Activated T-cell treated with anti-CD3 and anti-CD28 coated beads, Interleukin-2, amount 50 U/mL, for 48 hours (primary cell): ENCODE data around the gene WWOX.

Source experiments
- DNase-seq, 2 experiments: peaks; one replicate each; pipeline ENCODE4 v3.0.0-alpha.2; 2020

Gene WWOX

DNA sequence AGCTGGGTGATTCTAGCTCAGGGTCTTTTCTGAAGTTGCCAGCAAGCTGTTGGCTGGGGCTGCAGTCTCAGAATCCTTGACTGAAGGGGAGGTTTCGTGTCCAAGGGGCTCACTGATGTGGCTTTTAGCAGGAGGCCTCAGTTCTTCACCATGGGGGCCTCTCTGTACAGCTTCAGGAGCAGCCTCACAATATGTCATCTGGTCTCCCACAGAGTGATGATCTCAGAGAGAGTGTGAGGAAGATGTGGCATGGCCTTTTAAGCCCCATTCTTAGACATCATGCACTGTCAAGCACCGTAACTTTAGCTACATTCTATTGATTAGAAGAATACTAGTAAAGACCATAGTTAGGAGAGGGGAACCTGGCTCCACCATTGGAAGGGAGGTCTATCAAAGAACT is 732.6 kb downstream of the WWOX start:
- DNase-seq, result no peak

DNA sequence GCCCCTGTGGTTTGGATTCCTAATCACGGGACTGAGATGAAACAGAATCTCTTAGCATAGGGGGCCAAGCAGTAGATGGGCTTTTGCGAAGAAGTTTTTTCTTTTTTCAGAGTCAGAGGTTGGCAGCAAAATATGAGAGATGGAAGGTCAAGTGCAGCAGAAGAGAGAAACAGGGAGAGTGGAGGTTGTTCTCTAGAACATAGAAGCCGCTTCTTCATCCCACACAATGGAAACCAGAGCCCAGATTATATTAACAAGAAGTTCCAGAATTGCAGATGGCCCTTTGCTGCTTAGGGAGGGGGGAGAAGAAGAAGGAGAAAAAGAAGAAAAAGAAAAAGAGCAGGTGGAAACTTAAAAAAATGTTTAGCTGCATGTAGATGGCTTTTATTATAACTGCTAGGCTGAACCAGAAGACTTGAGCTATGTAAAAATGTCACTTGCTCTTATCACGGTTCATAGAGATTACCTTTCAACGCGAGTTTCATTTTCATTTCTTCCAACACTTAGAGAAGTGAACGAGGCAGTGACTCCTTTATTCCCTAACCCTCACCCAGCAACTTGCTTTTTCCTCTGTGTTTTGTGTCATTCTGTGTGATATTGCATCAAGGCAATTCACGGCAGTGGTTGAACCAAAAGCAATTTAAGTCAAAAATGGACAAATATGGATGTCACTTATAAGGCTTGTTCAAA is 737.5 kb downstream of the WWOX start:
- no peak for DNase-seq

DNA sequence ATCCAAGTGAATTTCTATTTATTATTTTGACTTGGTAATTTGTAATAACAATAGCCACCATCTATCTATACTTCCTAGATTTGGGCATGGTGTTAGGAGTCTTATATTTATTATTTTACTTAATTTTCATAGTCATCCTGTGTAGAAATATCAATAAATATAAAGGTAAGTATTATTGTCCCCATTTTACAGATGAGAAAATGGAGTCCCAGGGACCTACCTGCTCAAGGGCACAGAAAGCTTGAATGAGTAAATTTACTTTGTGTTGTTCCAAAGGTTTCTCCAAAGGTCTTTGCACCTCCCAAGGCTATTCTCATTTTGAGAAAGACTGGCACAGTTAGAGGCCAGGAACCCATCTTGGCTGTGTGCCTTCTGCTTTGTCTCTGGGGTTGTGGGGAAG is 738.3 kb downstream of the WWOX start:
- DNase-seq, result no peak

DNA sequence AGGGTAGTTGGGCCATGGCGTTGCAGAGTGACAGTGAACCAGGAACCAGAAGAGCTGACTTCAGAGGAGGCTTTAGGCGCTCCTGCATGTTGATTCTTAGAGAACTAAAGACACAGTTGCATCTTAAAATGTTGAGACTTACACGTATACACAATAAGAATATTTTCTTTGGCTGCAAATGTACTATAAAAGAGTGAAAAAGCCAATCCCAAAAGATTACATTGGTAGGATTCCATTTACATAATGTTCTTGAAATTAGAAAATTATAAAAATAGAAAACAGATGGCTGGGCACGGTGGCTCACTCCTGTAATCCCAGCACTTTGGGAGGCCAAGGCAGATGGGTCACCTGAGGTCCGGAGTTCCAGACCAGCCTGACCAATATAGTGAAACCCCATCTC is 738.8 kb downstream of the WWOX start:
- DNase-seq, result no peak

DNA sequence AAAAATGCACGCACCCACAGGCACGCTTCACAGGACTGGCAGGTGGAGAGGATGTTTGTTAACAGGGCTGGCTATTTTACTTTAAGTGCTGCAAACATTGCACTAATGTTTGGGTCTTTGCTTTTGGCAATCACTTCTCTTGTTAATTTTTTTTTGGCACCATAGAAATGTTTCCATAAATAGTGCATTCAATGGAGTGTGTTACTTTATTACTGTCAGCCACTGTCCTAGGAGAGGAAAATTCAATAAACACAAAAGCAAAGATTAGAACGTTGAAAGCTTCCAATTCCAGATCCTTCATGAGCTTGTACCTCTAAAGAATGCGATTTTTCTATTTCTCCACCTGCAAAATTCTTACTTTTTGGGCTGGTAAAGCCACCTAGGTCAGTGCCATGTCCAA is 743.5 kb downstream of the WWOX start:
- no peak for DNase-seq

DNA sequence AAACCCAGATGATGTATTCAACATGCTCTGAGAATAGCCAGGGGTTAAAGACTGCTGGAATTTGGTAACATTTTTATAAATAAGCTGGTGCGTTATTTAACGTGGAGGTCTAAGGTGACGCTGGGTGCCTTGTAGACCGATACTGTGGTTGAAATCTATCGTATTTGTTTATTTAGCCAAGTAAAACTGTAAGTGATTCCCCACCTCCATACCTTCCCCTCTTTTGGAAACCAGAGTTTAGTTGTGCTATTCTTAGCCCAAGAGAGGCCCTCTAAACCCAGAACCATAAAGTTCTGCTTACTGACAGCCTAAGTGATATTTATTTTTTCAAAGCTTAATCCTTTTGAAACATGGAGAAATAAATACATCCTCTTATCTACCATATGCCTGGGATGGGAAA is 744.5 kb downstream of the WWOX start:
- no peak for DNase-seq

DNA sequence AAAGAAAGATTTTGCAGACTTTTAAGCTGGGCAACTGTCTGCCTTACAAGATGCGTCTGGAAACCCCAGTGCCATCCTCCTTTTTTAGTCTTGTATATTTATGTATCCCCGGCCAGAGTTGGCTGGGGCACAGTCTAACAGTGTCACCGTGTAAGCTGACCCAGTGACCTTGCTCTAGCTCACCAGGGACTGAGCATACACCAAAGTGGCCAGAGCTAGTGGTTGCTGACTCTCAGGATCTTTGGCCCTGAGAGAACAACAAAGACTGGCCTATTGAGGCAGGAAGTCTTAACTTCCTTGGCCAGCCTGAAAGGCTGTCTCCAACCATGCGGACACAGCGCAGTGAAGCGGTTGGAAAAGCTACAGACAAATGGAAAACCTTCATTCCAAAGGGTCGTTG is 745.2 kb downstream of the WWOX start:
- DNase-seq, result no peak

DNA sequence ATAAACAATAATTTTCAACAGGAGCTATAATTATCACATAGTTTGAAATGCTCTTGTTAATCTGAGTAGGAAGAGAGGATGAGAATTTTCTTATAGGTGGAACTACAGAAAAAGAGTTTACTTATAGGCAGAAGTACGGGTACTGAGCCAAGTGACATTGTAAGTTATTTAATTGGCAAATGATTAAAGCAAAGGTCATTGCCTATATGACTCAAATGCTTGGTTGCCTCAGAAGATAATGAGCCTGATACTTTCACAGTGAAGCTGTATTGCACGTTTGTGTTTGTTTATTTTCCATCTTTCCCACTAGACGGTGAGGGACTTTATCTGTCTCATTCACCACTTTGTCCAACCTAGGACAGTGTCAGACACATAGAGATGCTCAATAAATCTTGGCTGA is 751.8 kb downstream of the WWOX start:
- DNase-seq, result no peak

DNA sequence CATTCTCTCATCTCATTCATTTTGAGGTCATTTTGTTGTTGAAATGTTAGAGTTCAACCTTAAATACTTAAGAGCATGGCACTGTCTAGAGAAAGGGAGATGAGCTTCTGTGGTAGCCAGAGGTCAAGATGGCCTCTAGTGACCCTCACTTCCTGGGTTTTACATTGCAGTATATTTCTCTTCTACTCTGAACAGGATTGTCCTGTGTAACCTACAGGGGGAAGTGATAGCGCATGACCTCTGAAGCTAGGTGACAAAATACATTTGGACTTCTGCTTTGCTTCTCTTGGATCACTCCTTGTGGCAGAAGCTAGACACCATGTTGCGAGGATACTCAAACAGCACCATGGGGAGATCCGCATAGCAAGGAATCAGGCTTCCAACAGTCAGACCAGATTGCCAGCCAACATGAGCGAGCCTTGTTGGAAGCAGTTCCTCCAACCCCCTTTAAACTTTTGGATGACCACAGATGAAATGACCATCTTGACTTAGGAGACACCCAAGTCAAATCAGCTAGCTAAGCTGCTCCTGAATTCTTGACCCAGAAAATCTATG is 752.7 kb downstream of the WWOX start:
- no peak for DNase-seq

DNA sequence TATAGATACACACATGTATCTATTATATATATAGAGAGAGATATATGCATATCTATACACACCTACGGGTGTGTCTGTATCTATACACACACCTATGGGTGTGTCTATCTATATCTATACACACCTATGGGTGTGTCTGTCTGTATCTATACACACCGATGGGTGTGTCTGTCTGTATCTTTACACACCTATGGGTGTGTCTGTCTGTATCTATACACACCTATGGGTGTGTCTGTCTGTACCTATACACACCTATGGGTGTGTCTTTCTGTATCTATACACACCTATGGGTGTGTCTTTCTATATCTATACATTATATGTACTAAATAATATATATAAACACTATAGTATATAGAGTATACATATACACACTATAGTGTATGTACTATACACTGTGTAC is 762.6 kb downstream of the WWOX start:
- no peak for DNase-seq

DNA sequence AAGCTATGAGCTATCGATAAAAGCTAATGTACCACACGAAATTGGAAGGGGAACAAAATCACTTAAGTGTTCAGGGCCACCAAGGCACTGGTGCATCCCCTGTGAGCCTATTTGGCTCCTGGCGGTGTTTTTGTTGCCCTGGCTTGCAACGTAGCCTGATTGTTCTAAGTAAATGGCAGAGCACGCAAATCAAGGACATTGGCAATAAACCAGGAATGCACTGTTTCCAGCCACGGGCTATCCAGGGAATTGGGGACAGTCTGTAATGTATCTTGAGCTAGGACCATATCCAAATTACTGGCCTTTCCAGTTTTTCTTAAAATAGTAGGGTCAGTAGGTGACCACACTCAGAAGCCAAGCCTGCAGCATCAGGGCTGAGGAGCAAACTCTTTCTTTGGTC is 767.1 kb downstream of the WWOX start:
- no peak for DNase-seq

DNA sequence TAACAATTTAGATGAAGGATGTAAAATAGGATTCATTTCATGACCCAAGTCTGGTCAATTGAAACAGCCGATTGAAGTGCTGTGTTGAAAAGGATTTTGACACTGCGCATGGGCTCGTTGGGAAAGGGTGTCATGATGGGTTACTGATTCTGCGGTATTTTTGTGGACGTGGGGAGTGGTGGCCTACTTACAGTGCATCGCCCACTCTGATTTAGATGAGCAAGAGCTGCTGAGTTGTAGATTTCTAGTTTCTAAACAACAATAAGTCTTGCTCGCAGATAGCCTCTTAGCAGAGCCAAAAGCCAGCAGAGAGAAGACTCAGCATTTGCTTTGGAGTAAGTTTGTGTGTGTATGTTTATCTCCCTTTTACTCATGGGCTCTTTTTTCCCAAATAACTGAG is 770.0 kb downstream of the WWOX start:
- no peak for DNase-seq

DNA sequence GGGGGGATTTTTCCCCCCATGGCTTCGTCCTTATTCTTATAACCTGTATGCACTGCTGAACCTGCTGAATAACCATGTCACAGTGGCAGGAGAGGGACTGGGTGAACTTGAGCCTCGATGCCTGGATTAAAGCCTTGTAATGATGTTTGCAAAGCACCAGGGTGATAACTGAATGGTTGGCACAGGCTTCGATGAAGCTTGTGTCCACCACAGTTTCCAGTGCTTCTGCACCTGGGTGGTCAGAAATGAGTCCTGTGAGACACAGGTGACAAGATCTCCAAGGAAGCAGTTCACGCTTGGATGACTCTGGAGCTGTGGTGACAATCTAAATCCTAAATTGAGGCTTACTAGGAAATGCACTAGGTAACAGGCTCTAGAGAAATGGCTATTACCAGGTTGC is 771.8 kb downstream of the WWOX start:
- DNase-seq, result no peak

DNA sequence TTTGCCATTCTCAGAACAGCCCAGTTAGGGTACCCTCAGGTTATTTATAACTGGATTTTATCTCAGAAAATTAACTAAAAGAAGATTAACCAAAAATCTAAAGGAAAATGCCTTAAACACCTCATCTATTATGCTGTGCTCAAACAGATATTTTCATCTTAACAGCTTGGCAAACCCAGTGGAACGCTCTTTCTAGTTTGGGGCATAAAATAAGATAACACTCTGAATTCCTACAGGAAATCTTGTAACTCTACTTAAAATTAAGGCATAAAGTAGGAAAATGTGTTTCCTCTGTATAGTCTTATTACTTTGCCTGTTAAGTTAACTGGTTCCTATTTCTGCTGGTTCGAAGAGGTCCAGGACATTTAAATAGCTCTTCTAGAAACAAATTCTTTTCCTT is 777.2 kb downstream of the WWOX start:
- no peak for DNase-seq

DNA sequence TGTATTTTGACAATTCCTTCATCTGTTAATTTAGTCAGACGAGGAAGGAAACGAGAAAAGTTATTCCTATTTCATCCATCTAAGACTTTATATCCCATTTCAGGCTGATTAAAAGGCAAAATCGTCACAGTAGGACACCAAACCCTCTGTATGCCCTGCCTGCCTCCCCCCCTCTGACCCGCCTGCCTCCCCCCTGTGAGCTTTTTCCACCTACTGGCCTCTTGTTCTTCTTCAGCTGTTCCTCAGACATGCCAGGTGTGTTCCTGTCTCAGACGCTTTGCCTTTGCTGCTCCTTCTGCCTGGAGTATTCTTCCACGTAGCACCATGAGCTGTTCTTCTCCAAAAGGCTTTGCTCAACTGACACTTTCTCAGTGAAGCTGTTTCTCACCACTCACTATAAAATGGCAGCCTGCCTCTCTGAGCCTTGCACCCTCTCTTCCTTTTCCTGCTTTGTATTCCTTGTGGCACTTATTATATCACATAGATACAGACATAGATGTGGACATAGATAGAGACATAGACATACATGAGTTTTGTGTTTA is 777.7 kb downstream of the WWOX start:
- DNase-seq, result no peak

DNA sequence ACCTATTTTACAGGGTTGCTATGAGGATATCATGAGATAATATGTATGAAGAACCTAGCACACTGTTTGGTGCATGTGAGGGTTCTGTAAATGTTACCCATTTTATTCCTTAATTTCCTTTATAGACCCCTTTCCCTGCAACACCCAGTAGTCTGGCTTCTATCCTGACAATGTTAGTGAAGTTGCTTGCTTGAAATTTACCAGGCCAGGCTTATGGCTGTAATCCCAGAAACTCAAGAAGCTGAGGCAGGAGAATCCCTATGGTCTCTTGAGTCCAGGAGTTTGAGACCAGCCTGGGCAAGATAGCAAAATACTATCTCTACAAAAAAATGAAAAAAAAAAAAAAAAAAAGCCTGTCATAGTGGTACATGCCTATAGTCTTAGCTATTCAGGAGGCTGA is 779.1 kb downstream of the WWOX start:
- DNase-seq, result no peak

DNA sequence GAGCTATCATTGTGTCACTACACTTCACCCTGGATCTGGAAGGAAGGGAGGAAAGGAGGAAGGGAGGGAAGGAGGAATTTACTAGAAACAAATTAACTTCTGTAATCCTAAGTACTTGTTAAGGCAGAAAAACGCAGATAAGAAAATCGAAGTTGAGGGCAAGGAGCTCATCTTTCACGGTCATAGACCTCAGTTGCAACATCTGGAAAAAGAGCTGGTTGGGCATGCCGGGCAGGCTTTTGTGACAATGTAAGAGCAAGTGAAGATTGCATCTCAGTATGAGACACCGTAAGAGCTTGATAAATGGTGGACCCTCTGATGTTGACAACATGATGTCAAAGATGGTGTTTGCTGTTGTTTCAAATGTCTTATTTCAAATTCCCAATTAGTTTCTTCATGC is 779.6 kb downstream of the WWOX start:
- no peak for DNase-seq

DNA sequence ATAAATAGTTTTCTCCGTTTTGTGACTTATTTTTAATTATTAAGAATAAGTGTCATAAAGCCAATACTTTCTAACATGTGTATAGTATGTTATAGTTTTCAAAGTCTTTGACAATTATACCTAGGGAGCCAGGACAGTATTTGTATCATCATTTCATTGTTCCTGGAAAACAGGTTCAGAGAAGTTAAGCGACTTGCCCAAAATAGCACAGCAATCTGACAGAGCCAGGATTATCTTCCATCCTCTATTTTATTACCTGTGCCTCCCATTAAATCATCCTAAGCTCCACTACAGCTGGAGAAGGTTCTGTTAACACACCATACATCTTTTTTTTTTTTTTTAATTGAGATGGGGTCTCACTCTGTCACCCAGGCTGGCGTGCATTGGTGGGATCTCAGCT is 782.7 kb downstream of the WWOX start:
- no peak for DNase-seq

DNA sequence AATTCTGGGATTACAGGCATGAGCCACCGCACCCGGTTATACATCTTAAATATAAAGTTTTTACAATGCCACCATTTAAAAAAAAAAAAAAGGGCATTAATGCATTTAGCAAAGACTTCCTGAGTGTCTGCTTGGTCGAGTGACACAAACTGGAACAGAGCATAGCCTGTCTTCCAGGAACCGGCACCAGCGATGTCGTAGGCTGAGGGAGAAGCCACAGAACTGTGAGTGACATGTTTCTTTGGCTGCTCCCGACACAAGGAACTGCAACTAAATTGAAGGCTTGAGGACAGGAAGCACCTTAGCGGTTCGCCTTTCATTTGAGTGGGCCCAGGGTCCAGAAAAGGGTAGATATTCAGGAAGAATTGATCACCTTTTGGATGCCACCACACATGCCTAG is 783.3 kb downstream of the WWOX start:
- DNase-seq, result no peak

DNA sequence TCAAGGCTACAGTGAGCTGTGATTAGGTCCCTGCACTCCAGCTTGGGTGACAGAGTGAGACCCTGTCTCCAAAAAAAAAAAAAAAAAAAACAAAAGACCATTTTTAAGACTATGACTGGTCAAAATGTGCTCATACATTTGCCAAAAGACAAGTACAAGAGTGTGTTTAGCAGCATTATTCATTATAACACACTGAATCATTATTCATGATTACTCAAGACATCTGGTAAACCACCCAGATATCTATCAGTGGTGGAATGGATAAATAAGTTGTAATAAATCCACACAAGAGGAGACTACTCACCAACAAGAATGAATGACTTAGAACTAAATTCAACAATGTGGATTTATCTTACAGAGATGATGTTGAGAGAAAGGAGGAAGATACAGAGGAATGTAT is 784.8 kb downstream of the WWOX start:
- DNase-seq, result no peak

DNA sequence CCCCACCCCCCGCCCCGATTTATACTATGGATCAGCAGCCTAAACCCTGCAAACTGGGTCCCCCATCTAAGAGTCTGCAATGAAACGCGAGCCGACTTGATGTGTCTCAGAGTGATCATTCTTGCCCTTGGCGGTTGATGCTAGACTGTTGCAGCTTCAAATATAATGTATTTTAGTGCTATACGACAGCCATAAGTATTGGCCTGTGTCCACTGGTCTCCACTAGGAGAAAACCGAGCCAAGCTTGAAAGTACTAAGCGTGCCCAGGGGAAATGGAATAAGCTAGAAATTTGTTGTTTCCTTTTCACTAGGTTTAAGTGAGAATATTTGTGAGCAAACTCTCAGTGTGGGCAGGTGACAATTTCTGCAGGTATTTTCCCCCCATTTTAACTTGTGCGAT is 789.9 kb downstream of the WWOX start:
- no peak for DNase-seq

DNA sequence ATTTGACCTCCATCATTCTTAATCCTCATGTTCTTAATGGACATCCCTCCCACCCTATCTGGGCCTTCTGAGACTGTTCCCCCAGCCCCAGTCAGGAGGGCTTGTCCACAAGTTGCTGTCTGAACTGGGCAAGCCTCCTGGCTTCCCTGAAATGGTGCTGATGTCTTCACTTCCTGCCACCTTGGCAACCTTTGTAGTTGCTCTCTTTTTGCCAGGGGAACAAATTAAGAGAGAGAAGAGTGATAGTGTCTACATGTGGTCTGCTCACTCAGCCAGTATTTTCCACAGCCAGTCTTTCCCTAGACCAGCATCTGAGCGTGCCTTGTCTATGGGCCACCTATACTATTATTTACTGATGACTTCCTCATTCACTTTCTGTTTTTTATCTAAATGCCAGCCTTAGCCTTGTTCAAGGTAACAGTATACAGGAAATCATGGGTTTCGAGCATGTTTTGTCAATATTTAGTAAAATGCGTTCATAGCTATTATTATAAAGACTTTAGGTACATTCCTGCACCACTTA is 791.0 kb downstream of the WWOX start:
- DNase-seq, result no peak

DNA sequence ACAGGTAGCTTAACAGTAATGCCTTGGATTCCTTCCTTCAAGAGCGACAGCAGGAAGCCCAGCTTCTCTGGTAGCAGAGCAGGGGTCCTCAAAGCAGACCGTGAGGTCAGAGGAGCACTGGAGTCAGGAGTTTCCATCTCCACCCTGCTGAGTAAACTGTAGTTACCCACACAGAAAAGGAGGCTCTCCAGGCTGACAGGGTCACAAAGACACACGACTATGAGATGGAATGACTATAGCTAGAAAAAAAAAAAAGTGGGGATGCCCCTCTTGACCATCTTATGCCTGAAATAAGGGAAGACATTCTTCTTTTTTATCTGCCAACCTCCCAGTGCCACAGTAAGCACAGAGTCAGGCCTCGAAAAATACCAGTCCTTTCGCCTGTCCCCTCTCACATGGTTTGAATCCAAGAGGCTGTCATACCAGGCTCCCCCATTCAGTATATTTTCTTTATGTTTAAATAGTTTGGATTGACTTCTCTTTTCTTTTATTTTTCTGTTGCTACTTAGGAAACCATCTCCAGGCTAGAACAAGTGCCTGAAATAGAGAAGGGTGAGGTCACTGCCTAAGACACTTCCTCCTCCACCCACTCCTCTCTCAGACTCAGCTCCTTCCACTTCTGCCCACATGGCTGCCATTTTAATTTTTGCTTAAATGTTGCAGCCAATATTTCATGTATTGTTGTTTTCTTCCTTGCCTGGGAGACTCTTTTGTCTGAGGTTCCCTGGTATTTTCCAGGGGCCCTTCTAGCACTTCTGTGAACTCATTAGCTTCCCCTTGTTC is 793.7 kb downstream of the WWOX start:
- DNase-seq, result peak in 1 of 2 experiments; percentile 50

DNA sequence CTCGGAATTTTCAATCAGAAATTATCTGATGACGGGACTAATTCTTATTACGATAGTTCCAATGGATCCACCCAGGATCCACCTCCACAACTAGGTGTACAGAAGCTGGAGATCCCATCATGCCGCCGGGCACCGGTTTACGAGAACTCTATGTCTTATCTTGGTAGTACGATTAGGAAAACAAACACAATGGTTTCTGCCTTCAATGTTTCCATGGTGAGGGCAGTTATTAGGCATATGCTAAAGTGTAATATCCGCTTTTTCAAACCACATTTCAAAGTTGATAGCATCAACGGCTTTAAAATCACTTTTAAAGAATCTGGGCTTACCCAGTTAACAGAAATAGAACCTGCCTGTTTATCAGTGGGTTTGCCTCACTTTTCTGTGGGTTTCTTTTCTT is 795.4 kb downstream of the WWOX start:
- DNase-seq, result peak in 1 of 2 experiments; percentile 37
